Mammary epithelial cell (primary cell): ENCODE results near the gene LGR6.

Experiments used
- CTCF ChIP-seq, 2 donors: IDR thresholded peaks in 1 of 2; conservative IDR thresholded peaks in 1 of 2; 2 replicates each; pipeline ENCODE4 v1.5.1; 2011 to 2012; ENCODE audit warnings: inconsistent platforms in 2 of 2, low read length in 2 of 2, mild to moderate bottlenecking in 2 of 2, control low read depth in 1 of 2, low read depth in 1 of 2; ENCODE audit not compliant: insufficient read depth in 1 of 2; ENCODE audit errors: extremely low read depth in 1 of 2
- EZH2 ChIP-seq: IDR thresholded peaks from 2 replicates; pipeline ENCODE4 v1.6.1; 2012; ENCODE audit warnings: low read length, inconsistent platforms, borderline replicate concordance

- TF ChIP-seq CTCF (conservative IDR thresholded peaks at IDR 0.05 in 1 of 2, IDR thresholded peaks at IDR 0.05 in 1 of 2; ENCODE audit: extremely low read depth in 1 of 2, insufficient read depth in 1 of 2, low read depth in 1 of 2, low read length in 2 of 2): no peak
- TF ChIP-seq EZH2: no peak
These were observed 89.1 kb downstream of the LGR6 start for GRCh38 chr1:202282596-202283283.
